CD4-positive, alpha-beta T cell (primary cell): ENCODE data around the gene TRRAP. TPM values are rescaled to one million over a fixed set of nuclear protein-coding genes. Genes with fewer than 3 reads are reported as not detected.

ENCODE experiments used
- ATAC-seq: fragments of 200-7000 bp; cut with Tn5 transposase; one replicate; pipeline ENCODE4 v1.10.0; 2022; ENCODE audit warnings: mild to moderate bottlenecking; ENCODE audit not compliant: poor library complexity
- CTCF ChIA-PET: fragments of 350-600 bp; sonication (Branson Sonifier 250); formaldehyde crosslinking; loops from one replicate; lab custom pipeline; 2021; ENCODE audit warnings: antibody characterized with exemption, inconsistent platforms; lab: Charles Lee
- POLR2A ChIA-PET: fragments of 350-600 bp; sonication (Branson Sonifier 250); formaldehyde crosslinking; loops from one replicate; lab custom pipeline; 2021; ENCODE audit warnings: antibody characterized with exemption, inconsistent platforms; lab: Charles Lee
- DNase-seq, 14 experiments: peaks; one replicate each; pipeline ENCODE4 v3.0.0-alpha.2; 2013 to 2020; ENCODE audit warnings: mixed read lengths in 2 of 14
- H3K27ac ChIP-seq, 2 donors: one replicate each; pipeline versions ENCODE4 v1.5.1 to v1.7.0; 2013; ENCODE audit warnings: low read length in 2 of 2, low read depth in 1 of 2, mild to moderate bottlenecking in 1 of 2
- H3K27me3 ChIP-seq, 2 experiments: 1 replicate in 1 of 2; 2 replicates in 1 of 2; pipeline versions ENCODE4 v1.6.1 to v1.7.0; 2013; ENCODE audit warnings: low read length in 2 of 2, control low read depth in 1 of 2, mild to moderate bottlenecking in 1 of 2, moderate library complexity in 1 of 2; ENCODE audit not compliant: insufficient read depth in 2 of 2, control insufficient read depth in 1 of 2
- H3K36me3 ChIP-seq: one replicate; pipeline ENCODE4 v1.6.1; 2013; ENCODE audit warnings: low read length, control low read depth; ENCODE audit not compliant: insufficient read depth
- H3K4me1 ChIP-seq: one replicate; pipeline ENCODE4 v1.6.1; 2013; ENCODE audit warnings: low read length, control low read depth; ENCODE audit not compliant: insufficient read depth
- H3K4me3 ChIP-seq: one replicate; pipeline ENCODE4 v1.5.1; 2013; ENCODE audit warnings: mild to moderate bottlenecking, low read length, moderate library complexity
- H3K9me3 ChIP-seq, 2 experiments: 1 replicate in 1 of 2; 2 replicates in 1 of 2; pipeline versions ENCODE4 v1.6.1 to v1.7.0; 2013; ENCODE audit warnings: low read length in 2 of 2, mild to moderate bottlenecking in 2 of 2, control low read depth in 1 of 2, moderate library complexity in 1 of 2; ENCODE audit not compliant: control insufficient read depth in 1 of 2, insufficient read depth in 1 of 2
- H3K27ac Mint-ChIP-seq: one replicate; pipeline ENCODE4 v1.8.0; 2020; ENCODE audit warnings: mixed read lengths
- H3K27me3 Mint-ChIP-seq: one replicate; pipeline ENCODE4 v1.8.0; 2021; ENCODE audit warnings: mixed read lengths
- H3K36me3 Mint-ChIP-seq: one replicate; pipeline ENCODE4 v1.8.0; 2021; ENCODE audit warnings: low read depth, mixed read lengths
- H3K4me1 Mint-ChIP-seq: one replicate; pipeline ENCODE4 v1.8.0; 2021; ENCODE audit warnings: low read depth, mixed read lengths
- H3K4me3 Mint-ChIP-seq: one replicate; pipeline ENCODE4 v1.8.0; 2020; ENCODE audit warnings: mild to moderate bottlenecking, mixed read lengths
- H3K9me3 Mint-ChIP-seq: one replicate; pipeline ENCODE4 v1.8.0; 2020; ENCODE audit warnings: mixed read lengths
- CTCF ChIP-seq: fragments of 200-600 bp; IDR thresholded peaks from one replicate; pipeline ENCODE4 v1.8.0; 2022; ENCODE audit warnings: antibody characterized with exemption, mild to moderate bottlenecking
- intact Hi-C, 2 experiments: fragments of 100-400 bp; cut with DNase I in 1 of 2; cut with micrococcal nuclease in 1 of 2; formaldehyde crosslinking; loops; one replicate each; pipeline versions ENCODE4 v1.15.1 to v1.9.0; 2023 to 2025; cut with DNase I, micrococcal nuclease
- total RNA-seq, 174 experiments: library from RNA in 2 of 174; stranded (reverse) in 2 of 174; gene quantifications; one replicate each; pipeline ENCODE4 v1.2.3 and lab custom pipeline; 2021 to 2026

Gene TRRAP
- total RNA-seq, 2 experiments from 2014 or later = 47.9 to 48.3 TPM

DNA sequence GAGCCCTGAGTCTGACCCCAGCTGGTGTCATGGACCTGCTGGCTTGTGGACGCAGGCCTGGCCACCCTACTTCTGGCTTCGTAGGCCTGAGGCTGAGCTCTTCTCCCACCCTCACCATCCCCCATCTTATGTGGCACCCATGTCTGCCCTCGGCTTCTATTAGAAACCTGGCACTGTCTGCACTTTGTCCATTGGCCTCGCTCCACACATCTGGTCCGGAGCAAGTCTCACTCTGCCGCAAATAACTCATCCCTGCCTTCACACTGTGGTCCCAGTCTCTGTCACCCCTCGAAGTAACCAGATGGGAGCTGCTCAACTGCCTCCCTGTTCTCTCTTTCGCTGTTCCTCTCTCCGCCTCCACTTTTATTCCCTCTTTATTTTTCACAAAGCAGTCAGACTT, 78.6 kb downstream of the TRRAP start:
- H3K4me3 ChIP-seq = no peak overlapping the region
- no peaks in the 10 kb centered on the region for H3K9me3 ChIP-seq
- DNase-seq (no peak), ATAC-seq (no peak)
- CTCF ChIA-PET = no interaction called here
- Mint-ChIP-seq H3K27me3 (no peaks in the 10 kb centered on the region), H3K27ac (no peak overlapping the region), H3K4me3 (no peak overlapping the region), H3K36me3 (peaks cover 97% of the 10 kb centered on the region), H3K4me1 (no peaks in the 10 kb centered on the region), H3K9me3 (no peaks in the 10 kb centered on the region)
- H3K4me1 ChIP-seq = no peaks in the 10 kb centered on the region
- no peak for TF ChIP-seq CTCF
- no peaks in the 10 kb centered on the region for H3K27me3 ChIP-seq
- intact Hi-C loops = no loop called here
- H3K27ac ChIP-seq = no peak overlapping the region
- peaks cover 95% of the 10 kb centered on the region for H3K36me3 ChIP-seq
- POLR2A ChIA-PET = no interaction called here

GRCh38 chr7:98957766-98958165, 79.4 kb downstream of the TRRAP start:
- intact Hi-C loops = no loop called here
- peaks cover 95% of the 10 kb centered on the region for H3K36me3 ChIP-seq
- H3K4me3 ChIP-seq = no peak overlapping the region
- TF ChIP-seq CTCF = no peak
- Mint-ChIP-seq H3K9me3 (no peaks in the 10 kb centered on the region), H3K36me3 (peaks cover 97% of the 10 kb centered on the region), H3K4me1 (no peaks in the 10 kb centered on the region), H3K27me3 (no peaks in the 10 kb centered on the region), H3K27ac (no peak overlapping the region), H3K4me3 (no peak overlapping the region)
- no peaks in the 10 kb centered on the region for H3K4me1 ChIP-seq
- DNase-seq (no peak), ATAC-seq (no peak)
- ChIA-PET CTCF (no interaction called here), POLR2A (no interaction called here)
- H3K27me3 ChIP-seq = no peaks in the 10 kb centered on the region
- H3K27ac ChIP-seq = no peak overlapping the region
- no peaks in the 10 kb centered on the region for H3K9me3 ChIP-seq

- Histone ChIP-seq H3K27ac (no peak overlapping the region), H3K4me1 (no peaks in the 10 kb centered on the region), H3K27me3 (no peaks in the 10 kb centered on the region), H3K36me3 (peaks cover 91% of the 10 kb centered on the region), H3K4me3 (no peak overlapping the region), H3K9me3 (no peaks in the 10 kb centered on the region)
- no peaks in the 10 kb centered on the region for H3K9me3 Mint-ChIP-seq
- no peaks in the 10 kb centered on the region for H3K4me1 Mint-ChIP-seq
- DNase-seq (no peak), ATAC-seq (no peak)
- no peaks in the 10 kb centered on the region for H3K27me3 Mint-ChIP-seq
- intact Hi-C loops = no loop called here
- CTCF ChIA-PET = no interaction called here
- POLR2A ChIA-PET = no interaction called here
- TF ChIP-seq CTCF = no peak
- peaks cover 94% of the 10 kb centered on the region for H3K36me3 Mint-ChIP-seq
- no peak overlapping the region for H3K27ac Mint-ChIP-seq
- no peak overlapping the region for H3K4me3 Mint-ChIP-seq
Observed at GRCh38 chr7:98958968-98959367, 80.6 kb downstream of the TRRAP start.
